ENCODE measurements around the gene FARP1. TPM values are rescaled to one million over a fixed set of nuclear protein-coding genes. Genes with fewer than 3 reads are reported as not detected.

FARP1 gene
- total RNA-seq, 4 donors from 2014 or later, result 28.3 to 69.2 (median 36.4) TPM

DNA sequence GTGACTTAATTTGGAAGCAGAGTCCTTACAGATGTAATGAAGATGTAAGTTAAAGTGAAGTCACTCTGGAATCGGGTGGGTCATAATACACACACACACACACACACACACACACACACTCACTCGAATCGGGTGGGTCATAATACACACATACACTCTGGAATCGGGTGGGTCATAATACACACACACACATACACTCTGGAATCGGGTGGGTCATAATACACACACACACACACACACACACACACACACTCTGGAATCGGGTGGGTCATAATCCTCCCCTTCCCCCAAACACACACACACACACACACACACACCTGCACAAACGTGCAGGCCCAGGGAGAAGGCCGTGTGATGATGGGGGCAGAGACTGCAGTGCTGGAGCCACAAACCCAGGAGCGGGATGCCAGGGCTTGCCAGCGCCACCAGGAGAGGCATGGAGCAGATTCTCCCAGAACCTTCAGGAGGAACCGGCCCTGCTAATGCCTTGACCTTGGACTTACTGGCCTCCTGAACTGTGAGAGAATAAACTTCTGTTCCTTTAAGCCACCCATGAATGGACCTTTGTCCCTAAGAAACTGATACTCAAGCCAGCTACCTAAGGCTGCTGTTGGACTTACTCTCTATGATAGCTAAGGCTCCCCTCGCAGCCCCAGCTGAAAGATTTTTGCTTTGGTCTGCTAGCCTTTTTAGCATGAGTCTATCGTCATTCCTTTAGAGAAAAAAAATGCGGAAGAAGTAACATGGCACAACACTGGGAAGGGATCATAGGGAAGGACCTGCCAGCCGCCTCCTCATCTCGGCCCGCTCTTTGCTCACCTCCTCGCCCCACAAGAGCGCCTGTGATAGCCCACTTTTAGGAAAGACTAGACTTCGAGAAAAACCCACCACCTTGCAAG is 170.4 kb downstream of the FARP1 start:
- no peak for TF ChIP-seq POLR2AphosphoS5 (IDR thresholded peaks at IDR 0.05)
- TF ChIP-seq POLR2A (IDR thresholded peaks at IDR 0.05), result no peak
- TF ChIP-seq CTCF (IDR thresholded peaks at IDR 0.05), result no peak
- no peak for TF ChIP-seq EP300 (IDR thresholded peaks at IDR 0.05)
- H3K27ac ChIP-seq, result no peak overlapping the region
- no peaks in the 10 kb centered on the region for H3K27me3 ChIP-seq
- no peaks in the 10 kb centered on the region for H3K36me3 ChIP-seq
- H3K4me1 ChIP-seq, result peaks cover 0 to 3% (median 0%) of the 10 kb centered on the region in 3 donors
- ATAC-seq, result no peak
- no peak overlapping the region for H3K4me3 ChIP-seq
- no peaks in the 10 kb centered on the region for H3K9me3 ChIP-seq
- 90 to 94% methylated on average over 4 to 5 of the region's 20 CpGs for WGBS, 2 donors (ENCODE audit: low coverage in 1 of 2)

DNA sequence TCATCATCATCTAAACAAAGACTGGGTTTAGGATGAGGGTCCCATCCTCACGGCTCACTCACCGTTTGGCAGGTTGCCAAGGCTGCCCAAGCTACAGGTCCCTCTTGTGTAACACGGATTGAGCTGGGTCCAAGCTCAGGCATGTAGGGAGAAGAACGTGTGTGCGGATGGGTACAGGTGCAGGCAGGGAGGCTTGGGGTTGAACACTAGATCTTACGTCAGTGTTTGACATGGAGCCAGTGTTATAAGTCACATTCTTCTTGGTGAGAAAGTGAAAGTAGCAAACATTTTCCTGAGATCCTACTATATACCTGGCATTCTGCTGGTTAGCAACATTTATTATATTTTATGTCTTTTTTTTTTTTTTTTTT is 171.0 kb downstream of the FARP1 start:
- Histone ChIP-seq H3K9me3 (no peaks in the 10 kb centered on the region), H3K27ac (no peak overlapping the region), H3K27me3 (no peaks in the 10 kb centered on the region), H3K4me1 (no peaks in the 10 kb centered on the region), H3K4me3 (no peak overlapping the region), H3K36me3 (no peaks in the 10 kb centered on the region)
- ATAC-seq, result no peak
- WGBS, 2 donors (ENCODE audit: low coverage in 1 of 2), result 100% methylated on average over 1 of the region's 6 CpGs; no CpG with 5 or more reads in 1 of the 2 donors
- no peak for TF ChIP-seq CTCF (IDR thresholded peaks at IDR 0.05)
- no peak for TF ChIP-seq POLR2AphosphoS5 (IDR thresholded peaks at IDR 0.05)
- no peak for TF ChIP-seq EP300 (IDR thresholded peaks at IDR 0.05)
- TF ChIP-seq POLR2A (IDR thresholded peaks at IDR 0.05), result no peak

GRCh38 chr13:98315466-98315865 is 172.6 kb downstream of the FARP1 start:
- Histone ChIP-seq H3K9me3 (no peaks in the 10 kb centered on the region), H3K27me3 (no peaks in the 10 kb centered on the region), H3K27ac (no peak overlapping the region), H3K36me3 (no peaks in the 10 kb centered on the region), H3K4me1 (no peaks in the 10 kb centered on the region), H3K4me3 (no peak overlapping the region)
- WGBS, 2 donors (ENCODE audit: low coverage in 1 of 2), result 65 to 69% methylated on average over 4 to 7 of the region's 8 CpGs
- no peak for ATAC-seq
- TF ChIP-seq POLR2AphosphoS5 (IDR thresholded peaks at IDR 0.05) (no peak), CTCF (IDR thresholded peaks at IDR 0.05) (no peak), EP300 (IDR thresholded peaks at IDR 0.05) (no peak), POLR2A (IDR thresholded peaks at IDR 0.05) (no peak)

- Histone ChIP-seq H3K27me3 (no peaks in the 10 kb centered on the region), H3K4me3 (no peak overlapping the region), H3K4me1 (no peaks in the 10 kb centered on the region), H3K27ac (no peak overlapping the region), H3K36me3 (no peaks in the 10 kb centered on the region), H3K9me3 (no peaks in the 10 kb centered on the region)
- ATAC-seq, result no peak
- no peak for TF ChIP-seq CTCF (IDR thresholded peaks at IDR 0.05)
- TF ChIP-seq EP300 (IDR thresholded peaks at IDR 0.05), result no peak
- no peak for TF ChIP-seq POLR2AphosphoS5 (IDR thresholded peaks at IDR 0.05)
- TF ChIP-seq POLR2A (IDR thresholded peaks at IDR 0.05), result no peak
- WGBS, 2 donors (ENCODE audit: low coverage in 1 of 2), result 71 to 89% methylated on average over 4 to 5 of the region's 8 CpGs
Measured at GRCh38 chr13:98315902-98316301, 173.0 kb downstream of the FARP1 start.

All from gastroesophageal sphincter (tissue), 4 donors.